Chondrocyte (in vitro differentiated cells): ENCODE measurements around the gene OSBPL6. TPM values are rescaled to one million over a fixed set of nuclear protein-coding genes. Genes with fewer than 3 reads are reported as not detected.
A peak's percentile ranks its signal among the peaks of the same experiment; 100 is the strongest.

Experiments
- DNase-seq: peaks from one replicate; pipeline ENCODE4 v3.0.0; 2021; ENCODE audit warnings: mixed read lengths, low spot score
- H3K27ac Mint-ChIP-seq: one replicate; pipeline ENCODE4 v1.8.0; 2021; ENCODE audit warnings: mild to moderate bottlenecking, moderate library complexity, mixed read lengths; ENCODE audit not compliant: unreplicated experiment
- H3K27me3 Mint-ChIP-seq: 2 replicates; pipeline ENCODE4 v1.8.0; 2021; ENCODE audit warnings: low read depth, mixed read lengths
- H3K36me3 Mint-ChIP-seq: 2 replicates; pipeline ENCODE4 v1.8.0; 2021; ENCODE audit warnings: low read depth, mixed read lengths
- H3K4me1 Mint-ChIP-seq: 2 replicates; pipeline ENCODE4 v1.8.0; 2021; ENCODE audit warnings: low read depth, mild to moderate bottlenecking, mixed read lengths
- H3K4me3 Mint-ChIP-seq: one replicate; pipeline ENCODE4 v1.8.0; 2021; ENCODE audit warnings: mild to moderate bottlenecking, moderate library complexity, mixed read lengths; ENCODE audit not compliant: unreplicated experiment
- H3K9me3 Mint-ChIP-seq: 2 replicates; pipeline ENCODE4 v1.8.0; 2021; ENCODE audit warnings: low read depth, mixed read lengths
- CTCF ChIP-seq: fragments of 200-600 bp; sonication (generic); IDR thresholded peaks from 2 replicates; pipeline ENCODE4 v1.5.0; 2021; ENCODE audit warnings: antibody characterized with exemption, mild to moderate bottlenecking, moderate library complexity
- total RNA-seq: library from RNA; stranded (reverse); gene quantifications from 3 replicates; pipeline ENCODE4 v1.2.1, GENCODE V29; 2021

OSBPL6 gene
- total RNA-seq, 1 donor from 2014 or later, result 10.3 TPM

GRCh38 chr2:178327516-178327915, 133.2 kb downstream of the OSBPL6 start:
- H3K36me3 Mint-ChIP-seq, result no peaks in the 10 kb centered on the region
- H3K27ac Mint-ChIP-seq, result peak overlapping the region; percentile 80
- DNase-seq, result no peak

GRCh38 chr2:178328037-178328436, 133.7 kb downstream of the OSBPL6 start:
- Mint-ChIP-seq H3K9me3 (no peaks in the 10 kb centered on the region), H3K27ac (peak overlapping the region; percentile 80), H3K4me1 (peaks cover 32% of the 10 kb centered on the region), H3K27me3 (no peaks in the 10 kb centered on the region), H3K36me3 (no peaks in the 10 kb centered on the region), H3K4me3 (no peak overlapping the region)
- no peak for TF ChIP-seq CTCF
- DNase-seq, result no peak

More at GRCh38 chr2:178327516-178327915, 133.2 kb downstream of the OSBPL6 start:
- peaks cover 32% of the 10 kb centered on the region for H3K4me1 Mint-ChIP-seq
- no peaks in the 10 kb centered on the region for H3K9me3 Mint-ChIP-seq
- H3K4me3 Mint-ChIP-seq, result no peak overlapping the region
- no peaks in the 10 kb centered on the region for H3K27me3 Mint-ChIP-seq
- no peak for TF ChIP-seq CTCF

GRCh38 chr2:178330175-178331017, 136.1 kb downstream of the OSBPL6 start:
- H3K27ac Mint-ChIP-seq, result no peak overlapping the region
- DNase-seq, result no peak
- H3K4me1 Mint-ChIP-seq, result peaks cover 23% of the 10 kb centered on the region
- no peaks in the 10 kb centered on the region for H3K9me3 Mint-ChIP-seq
- H3K27me3 Mint-ChIP-seq, result no peaks in the 10 kb centered on the region
- TF ChIP-seq CTCF, result no peak
- H3K4me3 Mint-ChIP-seq, result no peak overlapping the region
- H3K36me3 Mint-ChIP-seq, result peaks cover 1% of the 10 kb centered on the region

- Mint-ChIP-seq H3K4me3 (no peak overlapping the region), H3K4me1 (peaks cover 19% of the 10 kb centered on the region), H3K27me3 (no peaks in the 10 kb centered on the region), H3K36me3 (peaks cover 8% of the 10 kb centered on the region), H3K9me3 (no peaks in the 10 kb centered on the region), H3K27ac (no peak overlapping the region)
- DNase-seq, result no peak
- no peak for TF ChIP-seq CTCF
Observed at GRCh38 chr2:178331474-178332432, 137.4 kb downstream of the OSBPL6 start.

GRCh38 chr2:178333851-178334250, 139.5 kb downstream of the OSBPL6 start:
- H3K4me3 Mint-ChIP-seq, result no peak overlapping the region
- TF ChIP-seq CTCF, result no peak
- no peak overlapping the region for H3K27ac Mint-ChIP-seq
- no peaks in the 10 kb centered on the region for H3K27me3 Mint-ChIP-seq
- no peak for DNase-seq
- no peaks in the 10 kb centered on the region for H3K9me3 Mint-ChIP-seq
- H3K4me1 Mint-ChIP-seq, result no peaks in the 10 kb centered on the region
- H3K36me3 Mint-ChIP-seq, result peaks cover 13% of the 10 kb centered on the region
